BE2C (cell line): ENCODE measurements around the gene CXCL5.

Experiments used
- DNase-seq: peaks from one replicate; pipeline ENCODE4 v3.0.0-alpha.2; 2020
- H3K27me3 ChIP-seq: fragments of 250-450 bp; sonication (Bioruptor Pico); 2 replicates; pipeline ENCODE4 v1.5.1; 2020; ENCODE audit warnings: mild to moderate bottlenecking
- H3K36me3 ChIP-seq: fragments of 250-450 bp; sonication (Bioruptor Pico); 2 replicates; pipeline ENCODE4 v1.5.1; 2020; ENCODE audit warnings: mild to moderate bottlenecking
- H3K4me1 ChIP-seq: fragments of 250-450 bp; sonication (Bioruptor Pico); 2 replicates; pipeline ENCODE4 v1.5.1; 2020
- H3K4me3 ChIP-seq: 2 replicates; pipeline ENCODE4 v1.5.1; 2011; ENCODE audit warnings: low read depth, low read length
- H3K9me3 ChIP-seq: fragments of 250-450 bp; sonication (Bioruptor Pico); 2 replicates; pipeline ENCODE4 v1.5.1; 2020
- TF ChIP-seq, protein P1 (sequence below): IDR thresholded peaks from 2 replicates; pipeline ENCODE4 v1.5.1; 2012; ENCODE audit warnings: mild to moderate bottlenecking, low read depth, low read length

The CXCL5 gene

DNA sequence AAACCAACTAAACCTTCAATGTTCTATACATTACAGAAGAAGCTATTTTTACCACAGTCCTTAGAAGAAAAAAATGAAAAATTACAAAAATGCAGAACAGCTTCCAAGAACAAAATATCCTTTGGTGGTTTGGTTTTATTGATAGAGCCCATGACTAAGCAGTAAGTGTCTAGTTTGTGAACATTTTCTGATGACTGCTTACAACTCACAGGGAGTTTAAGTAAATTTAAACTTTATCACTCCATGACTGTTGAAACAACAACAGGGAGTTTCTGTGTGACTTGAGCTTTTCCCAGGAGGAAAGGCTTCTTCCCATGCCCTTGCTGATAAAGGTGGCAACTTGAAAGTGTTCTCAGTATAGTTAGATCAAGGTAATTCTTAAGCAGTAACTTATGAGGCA is 19.6 kb downstream of the CXCL5 start:
- TF ChIP-seq, protein P1, sequence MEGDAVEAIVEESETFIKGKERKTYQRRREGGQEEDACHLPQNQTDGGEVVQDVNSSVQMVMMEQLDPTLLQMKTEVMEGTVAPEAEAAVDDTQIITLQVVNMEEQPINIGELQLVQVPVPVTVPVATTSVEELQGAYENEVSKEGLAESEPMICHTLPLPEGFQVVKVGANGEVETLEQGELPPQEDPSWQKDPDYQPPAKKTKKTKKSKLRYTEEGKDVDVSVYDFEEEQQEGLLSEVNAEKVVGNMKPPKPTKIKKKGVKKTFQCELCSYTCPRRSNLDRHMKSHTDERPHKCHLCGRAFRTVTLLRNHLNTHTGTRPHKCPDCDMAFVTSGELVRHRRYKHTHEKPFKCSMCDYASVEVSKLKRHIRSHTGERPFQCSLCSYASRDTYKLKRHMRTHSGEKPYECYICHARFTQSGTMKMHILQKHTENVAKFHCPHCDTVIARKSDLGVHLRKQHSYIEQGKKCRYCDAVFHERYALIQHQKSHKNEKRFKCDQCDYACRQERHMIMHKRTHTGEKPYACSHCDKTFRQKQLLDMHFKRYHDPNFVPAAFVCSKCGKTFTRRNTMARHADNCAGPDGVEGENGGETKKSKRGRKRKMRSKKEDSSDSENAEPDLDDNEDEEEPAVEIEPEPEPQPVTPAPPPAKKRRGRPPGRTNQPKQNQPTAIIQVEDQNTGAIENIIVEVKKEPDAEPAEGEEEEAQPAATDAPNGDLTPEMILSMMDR, result no peak
- Histone ChIP-seq H3K27me3 (no peaks in the 10 kb centered on the region), H3K4me1 (no peaks in the 10 kb centered on the region), H3K36me3 (no peaks in the 10 kb centered on the region), H3K4me3 (no peak overlapping the region), H3K9me3 (no peaks in the 10 kb centered on the region)
- DNase-seq, result no peak

DNA sequence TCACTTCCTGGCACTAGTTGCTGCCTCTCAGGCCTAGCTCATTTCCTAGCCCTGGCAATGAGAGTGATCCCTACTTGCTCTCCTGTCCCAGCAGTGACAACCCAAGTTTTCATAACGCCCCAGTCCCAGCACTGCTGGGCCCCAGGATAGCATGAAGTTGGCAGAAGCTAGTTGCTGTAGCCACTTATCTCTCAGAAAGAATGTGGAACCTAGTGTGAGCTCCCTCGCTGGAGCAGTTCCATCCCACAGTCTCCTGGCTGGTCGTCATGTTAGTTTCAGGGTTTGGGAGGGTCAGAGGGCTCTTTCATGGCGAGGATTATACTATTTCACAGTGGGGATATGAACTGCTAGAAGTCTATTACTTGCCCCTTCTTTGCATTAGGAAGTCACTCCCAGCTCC is 21.8 kb downstream of the CXCL5 start:
- no peaks in the 10 kb centered on the region for H3K9me3 ChIP-seq
- no peak for DNase-seq
- no peak overlapping the region for H3K4me3 ChIP-seq
- H3K36me3 ChIP-seq, result no peaks in the 10 kb centered on the region
- H3K4me1 ChIP-seq, result no peaks in the 10 kb centered on the region
- TF ChIP-seq, protein P1, result no peak
- H3K27me3 ChIP-seq, result no peaks in the 10 kb centered on the region

DNA sequence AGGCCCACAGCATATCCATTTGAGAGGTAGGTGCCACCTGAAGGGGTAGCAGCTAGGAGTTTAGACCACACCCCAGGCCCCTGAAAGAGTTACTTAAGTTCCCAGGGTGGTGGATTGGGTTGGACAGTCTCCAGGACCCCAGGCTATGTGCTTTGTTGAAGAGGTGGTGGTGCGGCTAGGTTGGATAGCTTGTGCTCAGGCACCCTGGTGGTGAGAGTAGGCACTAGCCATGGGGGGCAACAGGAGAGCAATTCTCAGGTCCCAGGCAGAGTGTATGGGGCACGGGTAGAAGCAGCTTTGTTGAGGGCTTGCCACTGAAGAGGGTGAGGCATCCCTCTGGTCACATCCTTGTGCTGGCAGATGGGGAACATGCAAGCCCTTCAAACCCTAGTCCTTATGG is 22.3 kb downstream of the CXCL5 start:
- Histone ChIP-seq H3K4me3 (no peak overlapping the region), H3K9me3 (no peaks in the 10 kb centered on the region)
- no peak for DNase-seq

DNA sequence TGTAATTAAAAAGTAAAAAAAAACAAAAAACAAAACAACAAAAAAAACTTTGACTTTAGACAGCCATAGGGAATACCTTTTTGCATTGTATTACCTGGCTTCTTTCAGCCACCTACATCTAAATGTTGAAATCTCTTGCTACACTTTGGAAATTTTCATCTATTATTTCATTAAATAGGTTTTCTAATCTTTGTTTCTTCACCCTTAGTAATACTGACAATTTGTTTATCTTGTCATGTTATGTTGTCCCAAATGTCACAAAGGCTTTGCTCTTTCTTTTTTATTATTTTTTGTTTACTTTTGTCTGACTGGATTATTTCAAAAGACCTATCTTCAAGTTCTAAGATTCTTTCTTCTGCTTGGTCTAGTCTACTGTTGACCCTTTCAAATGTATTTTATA is 24.1 kb downstream of the CXCL5 start:
- Histone ChIP-seq H3K27me3 (no peaks in the 10 kb centered on the region), H3K9me3 (no peaks in the 10 kb centered on the region), H3K4me3 (no peak overlapping the region), H3K36me3 (no peaks in the 10 kb centered on the region), H3K4me1 (no peaks in the 10 kb centered on the region)
- TF ChIP-seq, protein P1, result no peak
- no peak for DNase-seq

More for the DNA sequence above, 22.3 kb downstream of the CXCL5 start:
- TF ChIP-seq, protein P1, result no peak
- no peaks in the 10 kb centered on the region for H3K4me1 ChIP-seq
- H3K36me3 ChIP-seq, result no peaks in the 10 kb centered on the region
- H3K27me3 ChIP-seq, result no peaks in the 10 kb centered on the region

DNA sequence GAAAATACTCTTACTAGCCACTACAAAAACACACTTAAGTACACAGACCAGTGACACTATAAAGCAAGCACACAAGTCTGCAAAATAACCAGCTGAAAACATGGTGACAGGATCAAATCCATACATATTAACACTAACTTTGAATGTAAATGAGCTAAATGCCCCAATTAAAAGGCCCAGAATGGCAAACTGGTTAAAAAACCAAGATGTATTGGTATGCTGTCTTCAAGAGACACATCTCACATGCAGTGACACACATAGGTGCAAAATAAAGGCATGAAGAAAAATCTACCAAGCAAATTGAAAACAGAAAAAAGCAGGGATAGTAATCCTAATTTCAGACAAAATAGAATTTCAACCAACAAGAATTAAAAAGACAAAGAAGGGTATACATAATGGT is 27.5 kb downstream of the CXCL5 start:
- TF ChIP-seq, protein P1, result no peak
- Histone ChIP-seq H3K36me3 (no peaks in the 10 kb centered on the region), H3K4me3 (no peak overlapping the region), H3K27me3 (no peaks in the 10 kb centered on the region), H3K9me3 (no peaks in the 10 kb centered on the region), H3K4me1 (no peaks in the 10 kb centered on the region)
- no peak for DNase-seq

DNA sequence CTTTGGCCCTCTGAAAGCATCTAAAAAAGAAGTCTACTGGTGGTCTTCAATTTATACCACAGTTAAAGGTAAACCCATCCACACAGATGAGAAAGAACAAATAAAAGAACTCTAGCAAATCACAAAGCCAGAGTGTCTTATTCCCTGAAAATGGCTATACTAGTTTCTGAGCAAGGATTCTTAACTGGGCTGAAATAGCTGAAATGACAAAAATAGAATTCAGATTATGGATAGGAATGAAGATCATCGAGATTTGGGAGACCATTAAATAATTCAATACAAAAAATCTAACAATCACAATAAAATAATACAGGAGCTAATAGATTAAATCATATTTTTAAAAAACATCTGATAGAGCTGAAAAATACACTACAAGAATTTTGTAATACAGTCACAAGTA is 28.5 kb downstream of the CXCL5 start:
- H3K4me1 ChIP-seq, result no peaks in the 10 kb centered on the region
- no peak for DNase-seq
- H3K27me3 ChIP-seq, result no peaks in the 10 kb centered on the region
- H3K4me3 ChIP-seq, result no peak overlapping the region
- H3K36me3 ChIP-seq, result no peaks in the 10 kb centered on the region
- H3K9me3 ChIP-seq, result no peaks in the 10 kb centered on the region
- TF ChIP-seq, protein P1, result no peak
